Stimulated activated CD4-positive, alpha-beta T cell treated with anti-CD3 and anti-CD28 coated beads, Interleukin-4, amount 100 ng/mL, for 4 hours (primary cell): ENCODE measurements around the gene BTG2.

Experiments used
- DNase-seq, 2 experiments: peaks; one replicate each; pipeline ENCODE4 v3.0.0-alpha.2; 2020

Gene BTG2

DNA sequence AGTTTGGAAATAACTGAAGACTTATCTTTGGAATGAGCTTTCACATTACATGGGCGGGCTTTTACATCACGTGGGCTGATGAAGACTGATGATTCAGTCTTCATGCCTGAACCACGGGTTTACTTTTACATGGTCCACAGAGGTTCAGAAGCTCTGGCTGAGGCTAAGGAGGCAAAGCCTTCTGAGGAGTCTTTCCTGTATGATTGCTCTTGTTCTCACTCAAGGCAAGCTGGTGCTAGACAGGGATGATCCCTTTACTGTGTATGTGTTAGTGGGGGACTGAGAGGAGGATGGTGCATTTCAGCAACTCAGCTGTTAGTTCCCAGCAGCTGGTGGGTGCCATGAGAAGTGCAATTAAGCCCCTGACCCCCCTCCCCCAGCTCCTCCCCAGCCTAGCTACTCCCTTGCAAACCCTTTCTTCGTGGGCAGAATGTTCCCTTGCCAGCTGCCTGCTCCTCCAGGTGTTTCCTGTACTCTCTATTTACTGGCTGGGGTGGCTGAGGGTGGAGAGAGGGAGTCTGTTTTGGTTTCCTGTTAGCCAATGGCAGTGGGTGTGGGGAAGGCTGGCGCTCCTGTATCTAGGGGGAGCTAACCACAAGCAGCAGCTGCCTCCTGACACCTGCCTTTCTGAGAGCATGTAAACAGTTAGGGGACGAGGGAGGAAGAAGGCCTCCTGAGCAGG, 15.4 kb downstream of the BTG2 start:
- peak in 1 of 2 experiments; percentile 53 for DNase-seq

DNA sequence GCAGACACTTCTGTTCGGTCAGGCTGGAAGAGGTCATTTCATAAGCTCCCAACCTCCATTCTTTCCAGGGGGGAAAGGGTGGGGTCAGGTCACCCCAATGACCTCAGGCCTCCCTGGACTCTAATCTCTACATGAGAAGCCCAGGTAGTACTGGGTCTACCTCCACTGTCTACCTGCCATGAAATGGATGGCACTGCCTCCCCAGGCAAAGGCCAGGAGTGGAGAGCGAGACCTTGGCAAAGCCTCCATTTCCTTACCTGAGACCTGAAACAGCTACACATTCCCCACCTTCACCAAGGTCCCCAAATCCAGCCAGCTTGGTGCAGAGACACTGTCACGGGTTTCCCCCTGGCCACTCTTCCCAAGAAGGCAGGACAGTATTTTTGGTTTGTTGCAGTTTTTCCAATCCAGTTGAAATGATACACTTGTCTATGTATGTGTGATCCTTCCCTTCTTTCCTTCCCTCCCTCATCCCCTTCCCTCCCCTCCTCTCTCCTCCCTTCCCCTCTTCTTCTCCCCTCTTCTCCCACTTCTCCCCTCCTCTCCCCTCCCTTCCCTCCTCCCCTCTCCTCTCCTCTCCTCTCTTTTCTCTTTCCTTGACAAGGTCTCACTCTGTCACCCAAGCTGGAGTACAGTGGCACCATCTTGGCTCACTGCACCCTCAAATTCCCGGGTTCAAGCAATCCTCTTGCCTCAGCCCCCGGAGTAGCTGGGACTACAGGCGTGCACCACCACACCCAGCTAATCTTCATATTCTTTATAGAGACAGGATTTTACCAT, 16.1 kb downstream of the BTG2 start:
- no peak for DNase-seq

DNA sequence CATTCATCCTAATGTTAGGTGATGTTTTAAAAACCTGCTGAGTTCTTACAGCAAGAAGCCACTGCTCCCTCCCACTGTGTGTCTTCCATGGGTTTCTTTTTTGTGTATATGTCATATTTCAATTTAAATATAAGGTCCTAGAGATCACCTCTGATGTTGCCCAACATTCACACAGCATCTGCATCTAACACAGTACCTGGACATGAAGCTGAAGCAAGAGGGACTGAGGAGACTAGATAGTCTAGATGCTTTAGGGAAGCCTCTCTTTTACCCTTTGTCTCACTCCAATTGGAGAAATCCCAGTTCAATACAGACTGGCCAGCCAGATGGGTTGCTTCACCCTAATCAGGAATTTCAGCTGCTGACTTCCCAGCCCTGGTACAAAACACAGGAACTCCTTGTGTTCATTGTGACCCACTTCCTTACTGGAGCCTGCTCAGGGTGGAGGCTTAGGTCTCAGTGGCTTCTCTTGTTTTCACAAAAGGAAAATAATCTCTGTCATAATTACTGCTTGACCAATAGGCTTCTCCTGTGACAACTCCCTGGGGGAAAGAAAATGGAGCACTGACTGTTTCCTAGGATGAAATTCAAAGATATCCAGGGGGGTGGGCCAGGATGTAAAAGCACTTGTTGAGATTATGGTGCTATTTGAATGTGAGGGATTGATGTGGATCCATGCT, 17.3 kb downstream of the BTG2 start:
- no peak for DNase-seq

DNA sequence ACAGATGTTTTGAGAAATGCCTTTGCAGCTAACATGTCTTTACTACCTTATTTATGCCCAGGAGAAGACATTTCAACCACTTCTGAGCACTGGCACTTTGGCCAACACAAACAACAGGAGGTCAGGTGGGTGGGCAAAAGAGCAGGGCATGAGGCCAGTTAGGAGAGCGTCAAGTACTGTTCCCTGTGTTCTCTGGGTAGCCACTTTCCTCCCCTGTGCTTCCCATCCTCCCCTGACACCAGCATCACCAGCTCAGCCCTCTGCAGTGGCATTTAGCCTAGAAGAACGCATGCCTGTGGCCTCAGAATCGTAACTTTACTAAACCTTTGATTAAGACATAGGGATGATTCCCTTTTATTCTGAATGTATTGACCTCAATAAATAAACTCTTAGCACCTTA, 18.3 kb downstream of the BTG2 start:
- DNase-seq: no peak

DNA sequence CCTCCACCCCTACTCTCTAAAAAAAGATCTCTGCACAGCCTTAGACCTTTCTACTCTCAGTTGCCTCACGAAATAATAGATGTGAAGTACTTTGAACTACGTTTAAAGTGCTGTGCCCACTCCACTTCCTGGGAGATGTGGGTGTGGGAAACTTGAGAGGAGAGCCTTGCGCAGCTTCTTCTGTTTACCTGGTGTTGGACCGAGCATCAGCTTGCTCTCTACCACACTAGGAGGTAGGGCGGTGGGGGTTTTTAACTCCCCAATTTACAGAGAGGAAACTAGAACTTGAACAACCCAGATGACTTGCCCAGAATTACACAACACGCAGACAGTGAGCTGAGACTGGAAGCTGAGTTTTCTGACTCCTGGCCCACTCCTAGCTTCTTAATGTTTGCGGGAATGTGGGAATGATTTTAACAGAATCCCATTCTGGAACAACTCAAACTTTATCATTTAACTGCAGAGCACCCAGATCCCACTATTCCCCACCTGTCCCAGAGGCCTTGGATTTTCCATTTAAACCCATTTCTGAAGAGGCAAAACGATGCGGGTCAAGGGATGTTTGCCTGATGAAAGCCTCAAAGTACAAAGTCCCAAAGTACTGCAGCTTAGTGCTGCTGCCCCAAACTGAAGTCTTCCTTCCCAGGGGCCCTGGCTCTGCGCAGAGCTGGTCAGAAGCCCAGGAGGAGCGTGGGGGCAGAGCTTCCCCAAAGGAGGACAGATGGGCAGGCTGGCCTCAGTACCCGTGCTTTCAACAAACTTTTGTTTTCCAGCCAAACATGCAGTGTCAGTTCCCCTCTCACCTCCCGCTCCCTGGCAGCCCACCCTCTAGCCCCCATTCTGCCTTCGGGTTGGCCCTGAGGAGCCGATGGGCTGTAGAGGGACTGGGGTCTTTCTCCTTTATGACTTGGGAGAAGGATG, 19.0 kb downstream of the BTG2 start:
- DNase-seq: peak in 1 of 2 experiments; percentile 61

DNA sequence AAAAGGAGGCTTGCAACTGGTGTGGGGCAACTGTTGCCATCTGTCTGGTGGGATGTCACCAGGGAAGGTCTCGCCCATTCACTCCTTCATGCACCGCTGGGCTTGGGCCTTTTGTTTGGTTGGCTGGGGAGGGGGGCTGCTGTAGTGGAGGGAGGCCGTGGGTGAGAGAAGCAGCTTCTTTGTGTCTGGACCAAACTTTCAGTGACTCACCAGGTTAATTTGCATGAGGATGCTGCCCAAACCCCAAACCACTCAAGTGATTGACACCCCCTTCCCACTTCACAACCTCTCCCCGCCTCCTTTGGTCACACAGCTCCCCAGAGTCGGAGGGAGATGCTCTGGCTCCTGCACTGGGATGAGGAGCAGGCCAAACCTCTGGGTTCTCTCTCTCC, 19.7 kb downstream of the BTG2 start:
- DNase-seq: peak in 1 of 2 experiments; percentile 49

DNA sequence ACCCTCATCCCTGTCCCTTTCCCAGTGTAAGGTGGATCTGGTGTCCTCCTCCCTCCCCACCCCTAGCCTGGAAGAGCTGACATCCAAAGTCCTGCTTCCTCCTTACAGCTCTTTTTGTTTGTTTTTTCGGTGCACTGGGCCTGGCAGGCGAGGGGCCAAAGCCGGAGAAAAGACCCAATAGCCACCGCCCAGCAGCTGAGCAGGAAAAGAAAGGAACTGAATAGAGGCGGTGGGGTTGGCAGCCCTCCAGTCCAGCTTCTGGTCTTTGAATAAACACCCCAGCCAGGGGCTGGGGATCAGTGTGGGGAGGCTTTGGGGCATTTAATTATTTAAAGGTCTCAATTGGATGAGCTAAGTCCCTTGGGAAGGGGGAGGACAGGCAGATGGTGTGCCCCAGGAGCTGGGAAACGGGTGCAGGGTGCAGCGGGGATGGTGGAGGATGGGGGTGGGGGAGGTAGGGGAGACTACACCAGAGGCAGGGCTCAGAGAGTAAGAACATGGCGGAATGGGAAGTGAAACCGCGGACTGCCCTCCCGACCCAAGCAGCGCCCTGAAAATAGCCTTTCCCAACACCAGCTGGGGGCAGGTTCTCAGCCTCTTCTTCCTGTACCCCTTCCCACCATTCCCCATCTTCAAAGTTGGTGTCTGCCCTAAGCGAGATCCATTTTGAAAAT, 20.2 kb downstream of the BTG2 start:
- DNase-seq: no peak

DNA sequence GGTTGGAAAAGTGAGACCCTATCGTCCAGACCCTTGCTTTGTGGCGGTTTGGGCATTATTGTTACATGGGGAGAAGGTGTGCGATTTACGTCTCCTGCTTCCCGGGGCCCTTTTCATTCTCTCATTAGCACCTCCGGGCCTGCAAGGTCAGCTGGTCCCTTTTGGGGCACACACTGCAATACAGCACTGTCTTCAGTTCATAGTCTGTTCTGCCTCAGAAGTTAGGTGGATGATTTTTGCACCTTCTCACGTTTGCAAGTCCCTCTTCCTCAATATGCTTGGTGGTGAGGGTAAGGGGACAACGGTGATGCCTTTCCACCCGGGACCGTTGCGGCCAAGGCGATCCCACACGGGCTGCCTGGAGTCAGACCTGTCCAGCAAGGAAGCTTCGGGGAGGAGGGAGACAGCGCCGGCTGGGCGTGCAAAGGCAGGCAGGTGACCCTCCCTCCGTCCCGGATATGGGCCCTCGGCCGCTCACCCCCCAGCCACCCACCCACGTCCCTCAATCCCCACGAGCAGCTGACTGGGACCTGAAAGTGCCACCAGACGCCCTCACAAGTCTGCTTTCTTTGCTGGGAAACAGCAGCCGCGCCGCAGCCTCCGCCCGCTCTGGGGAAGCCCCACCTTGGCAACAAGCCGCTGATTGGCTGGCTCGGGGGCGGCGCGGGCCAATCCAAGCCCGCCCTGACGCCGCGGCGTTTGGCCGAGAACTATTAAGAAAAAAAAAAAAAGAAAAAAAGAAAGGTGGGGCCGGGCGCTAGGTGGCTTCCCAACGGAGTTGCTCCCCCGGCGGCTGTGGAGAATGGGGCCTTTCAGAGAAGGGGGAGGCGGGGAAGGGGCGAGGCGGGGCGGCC, 21.7 kb downstream of the BTG2 start:
- peak; percentile 91 to 94 for DNase-seq

DNA sequence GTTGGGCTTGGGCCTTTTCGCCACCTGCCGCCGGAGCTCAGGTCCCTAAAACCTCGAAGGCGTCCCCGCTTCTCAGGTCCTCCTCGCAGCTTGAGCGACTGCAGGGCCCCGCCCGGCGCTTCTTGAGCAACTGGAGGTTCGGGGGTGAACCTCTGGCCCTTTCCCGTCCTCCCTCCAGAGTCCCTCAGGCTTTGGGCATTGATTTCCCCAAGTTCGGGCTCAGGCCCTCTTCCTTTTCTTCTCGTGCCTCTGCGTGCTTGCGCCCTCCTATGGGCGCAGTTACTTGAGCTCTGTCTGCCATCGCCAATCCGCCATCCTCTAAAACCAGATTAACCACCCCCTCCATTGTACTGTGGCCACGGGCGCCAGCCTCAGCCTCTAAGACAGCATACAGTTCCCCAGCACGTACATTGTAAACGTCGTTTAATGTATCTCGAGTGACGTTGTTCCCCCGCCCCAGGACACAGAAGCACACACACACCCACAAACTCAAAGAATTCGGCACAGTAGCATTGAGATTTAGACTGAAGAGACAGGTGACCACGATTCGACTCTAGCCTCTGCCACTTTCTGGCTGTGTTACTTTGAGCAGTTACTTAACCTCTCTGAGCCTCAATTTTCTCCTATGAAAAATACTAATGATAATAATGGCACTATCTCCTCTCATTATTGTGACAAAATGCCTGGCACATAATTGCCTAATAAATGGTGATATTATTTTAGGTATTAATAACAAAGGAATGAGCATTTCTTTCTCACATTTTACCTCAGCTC, 22.6 kb downstream of the BTG2 start:
- peak; percentile 44 to 58 for DNase-seq

DNA sequence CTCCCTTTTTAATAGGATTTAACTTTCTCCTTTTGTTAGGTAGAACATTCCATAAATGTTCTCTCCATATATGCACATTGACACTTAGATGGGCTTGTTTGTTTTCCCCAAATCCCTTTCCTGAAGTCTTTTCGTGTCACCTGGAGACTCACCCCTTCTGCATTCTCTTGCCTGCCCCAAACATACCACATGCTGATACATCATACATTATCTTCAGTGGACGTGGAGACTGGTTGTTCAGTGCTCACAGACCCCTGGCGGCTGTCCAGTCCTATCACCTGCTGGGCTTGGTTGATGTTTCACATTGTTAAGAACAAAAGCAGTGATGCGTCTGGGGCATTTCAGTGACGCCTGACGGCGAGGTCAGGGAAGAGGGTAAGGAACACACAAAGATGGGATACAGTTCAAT, 23.4 kb downstream of the BTG2 start:
- no peak for DNase-seq

DNA sequence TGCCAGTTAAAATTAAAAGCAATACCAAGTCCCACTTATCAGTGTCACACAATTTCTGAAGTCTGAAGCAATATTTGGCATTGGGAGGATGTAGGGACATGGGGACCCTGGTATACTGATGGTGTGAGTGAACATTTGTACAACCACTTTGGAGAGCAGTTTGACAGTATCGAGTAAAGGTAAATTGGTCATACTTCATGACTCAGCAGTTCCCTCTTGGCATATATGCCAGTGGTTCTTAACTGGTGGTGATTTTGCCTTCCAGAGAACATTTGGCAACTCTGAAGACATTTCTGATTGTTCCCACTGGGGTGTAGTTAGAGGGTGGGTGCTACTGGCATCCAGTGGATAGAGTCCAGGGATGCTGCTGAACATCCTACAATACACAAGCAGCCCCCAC, 25.9 kb downstream of the BTG2 start:
- DNase-seq: no peak

DNA sequence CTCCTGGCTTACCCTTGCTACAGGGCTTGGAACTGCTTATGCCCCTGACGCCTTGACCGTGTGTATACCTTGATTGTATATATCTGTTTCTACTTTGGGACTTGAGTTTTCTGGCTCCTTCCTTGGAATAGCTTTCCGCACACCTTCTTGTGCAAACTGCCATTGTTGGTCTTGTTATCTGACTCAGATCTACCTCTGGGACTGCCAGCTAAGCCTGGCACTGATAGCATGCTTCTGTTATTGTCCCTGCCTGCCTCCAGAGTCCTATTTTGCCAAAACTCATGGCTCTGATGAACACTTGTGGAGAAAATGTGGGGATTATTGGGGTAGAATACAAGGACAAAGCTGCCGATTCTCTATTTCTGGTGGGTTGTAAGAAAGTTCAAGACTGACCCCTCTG, 30.2 kb downstream of the BTG2 start:
- no peak for DNase-seq

DNA sequence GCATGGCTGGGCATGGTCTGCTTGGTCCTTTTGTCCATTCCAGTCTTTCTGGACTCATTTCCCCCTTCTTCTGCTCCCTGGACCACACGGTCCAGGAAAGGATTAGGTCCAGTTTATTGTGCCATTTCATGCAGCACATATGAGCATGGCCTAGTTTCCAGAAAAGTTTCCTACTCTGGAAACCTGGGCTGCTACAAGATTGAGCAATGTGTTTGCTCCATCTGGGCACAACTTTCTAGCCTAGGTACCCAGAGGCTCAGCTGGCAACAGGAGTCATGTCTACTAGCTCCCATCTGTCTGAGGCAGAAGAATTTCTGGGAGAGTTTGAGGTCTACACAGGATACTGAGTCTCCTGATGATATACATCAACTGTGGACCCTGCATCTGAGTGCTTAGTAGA, 30.8 kb downstream of the BTG2 start:
- DNase-seq: no peak

DNA sequence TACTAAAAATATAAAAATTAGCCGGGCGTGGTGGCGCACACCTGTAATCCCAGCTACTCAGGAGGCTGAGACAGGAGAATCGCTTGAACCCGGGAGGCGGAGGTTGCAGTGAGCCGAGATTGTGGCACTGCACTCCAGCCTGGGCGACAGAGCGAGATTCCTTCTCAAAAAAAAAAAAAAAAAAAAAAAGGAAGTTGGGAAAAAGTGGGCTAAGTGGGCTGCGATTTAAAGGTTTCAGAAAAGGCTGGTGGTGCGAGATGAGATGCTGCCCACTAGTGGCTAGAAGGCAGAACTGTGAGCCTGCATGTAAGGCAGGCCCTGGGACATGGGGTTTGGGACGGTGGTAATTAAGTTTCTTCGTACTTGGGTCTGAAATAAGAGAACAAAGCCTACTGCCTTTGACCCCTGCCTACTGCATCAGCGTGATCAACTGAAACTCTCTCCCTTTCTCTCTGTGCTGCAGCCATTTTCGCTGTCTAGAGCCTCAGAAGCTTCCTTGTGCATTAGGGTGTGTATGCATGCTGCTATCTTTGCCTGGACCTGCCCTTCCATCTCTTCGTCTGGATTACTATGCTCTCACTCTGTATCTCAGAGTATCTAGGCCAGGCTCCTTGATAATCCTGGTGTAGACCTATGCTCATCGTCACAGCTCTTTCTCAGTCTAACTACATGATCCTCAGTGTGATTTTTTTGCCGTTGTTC, 33.2 kb downstream of the BTG2 start:
- DNase-seq: peak; percentile 43 to 57

DNA sequence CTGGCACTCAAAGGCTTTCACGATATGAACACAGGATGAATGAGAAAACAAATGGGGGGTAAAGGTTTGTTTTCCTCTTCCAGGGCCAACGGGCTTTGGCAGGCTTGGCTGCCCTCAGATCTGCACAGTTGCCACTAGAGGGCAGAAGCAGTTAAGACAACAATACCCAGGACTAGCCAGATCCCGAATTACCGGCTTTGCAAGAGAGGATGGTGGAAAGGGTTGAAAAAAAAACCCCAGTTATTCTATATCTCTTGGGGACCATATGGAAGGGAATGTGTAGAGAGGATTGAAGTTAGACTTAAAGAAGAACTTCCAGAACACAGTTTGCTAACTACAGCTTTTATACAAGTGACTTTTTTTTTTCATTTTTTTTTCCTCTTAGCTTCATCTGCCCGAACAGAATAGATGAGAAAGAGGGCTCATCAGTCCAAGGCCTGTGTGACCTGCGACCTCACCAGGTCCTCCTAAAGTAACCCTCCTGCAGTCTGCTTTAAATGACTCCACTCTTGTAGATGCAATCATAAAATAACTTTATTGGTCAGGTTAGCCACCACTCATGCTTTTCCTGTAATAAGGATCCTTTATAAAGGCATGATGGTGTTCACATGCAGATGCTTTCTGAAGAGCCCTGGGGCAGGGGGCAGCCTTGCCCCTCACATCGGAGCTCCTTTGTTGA, 34.9 kb downstream of the BTG2 start:
- peak; percentile 37 to 55 for DNase-seq

DNA sequence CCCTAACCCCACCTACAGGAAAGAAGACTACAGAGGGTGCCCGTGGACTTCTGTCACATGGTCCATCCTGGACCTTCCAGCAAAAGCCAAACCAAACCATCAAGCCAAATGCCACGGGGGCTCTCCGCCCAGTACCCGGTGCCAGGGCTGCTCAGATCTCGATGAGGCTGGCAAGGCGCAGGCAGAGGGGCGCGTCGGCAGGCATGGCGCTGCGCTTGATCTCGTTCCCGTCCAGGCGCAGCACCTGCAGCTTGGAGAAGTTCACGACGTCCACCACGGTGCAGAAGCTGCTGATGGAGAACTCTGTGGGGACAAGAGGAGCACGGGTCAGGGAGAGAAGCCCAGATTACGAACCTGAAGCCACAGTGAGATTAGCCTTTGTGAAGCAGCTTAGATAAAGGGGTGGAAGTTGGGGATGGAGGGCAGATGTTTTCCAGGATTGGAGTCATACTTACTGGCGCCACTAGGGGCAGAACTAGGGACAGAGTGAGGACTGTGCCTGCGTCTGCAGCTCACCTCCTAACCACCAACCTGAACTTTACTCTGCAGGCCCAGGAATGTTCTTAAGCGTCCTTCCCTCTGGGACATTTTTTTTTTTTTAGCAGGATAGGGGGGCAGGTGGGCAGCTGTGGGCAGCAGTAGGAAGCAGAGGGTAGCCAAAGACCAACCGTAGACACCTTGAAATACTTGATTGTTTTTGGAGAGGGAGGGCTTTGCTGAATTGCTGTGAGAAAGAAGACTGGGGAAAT, 37.0 kb downstream of the BTG2 start:
- DNase-seq: peak; percentile 32 to 49

DNA sequence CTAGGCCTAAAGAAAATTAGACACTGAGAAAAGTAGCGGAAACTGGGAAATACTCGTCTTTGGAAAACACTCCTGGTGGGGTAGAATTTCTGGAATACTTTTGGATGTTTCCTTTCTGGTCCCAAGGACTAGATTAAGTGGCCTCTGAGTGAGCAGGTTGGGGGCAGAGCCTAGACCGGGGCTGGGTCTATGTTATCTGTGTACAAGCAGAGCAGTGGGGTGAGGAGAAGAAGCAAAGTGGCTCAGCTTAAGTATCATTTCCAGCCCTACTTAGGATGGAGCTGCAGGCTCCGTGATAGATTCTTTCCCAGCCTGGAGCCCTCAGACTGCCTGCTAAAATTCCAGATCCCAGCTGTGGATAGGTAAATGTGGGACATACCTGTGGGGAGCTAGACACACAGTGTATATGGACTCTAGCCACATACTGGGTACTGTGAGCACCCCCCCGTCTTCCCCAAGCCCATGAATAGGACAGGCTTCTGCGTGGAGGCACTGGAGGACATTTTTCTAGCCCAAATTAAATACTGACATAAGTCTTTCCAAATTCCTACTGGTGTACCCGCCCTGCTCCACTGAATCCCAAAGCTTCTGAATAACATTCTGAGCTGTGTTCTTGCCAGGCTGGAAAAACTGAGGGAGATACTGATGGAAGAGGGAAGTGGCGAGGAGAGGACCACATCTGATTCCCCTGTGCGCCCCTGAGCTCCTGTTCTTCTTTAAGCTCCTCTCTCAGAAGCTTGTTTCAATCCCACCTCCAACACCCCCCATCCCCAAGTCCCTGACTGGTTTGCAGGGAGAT, 38.8 kb downstream of the BTG2 start:
- DNase-seq: no peak
